ENCODE measurements around the gene NRXN3.
"Not testable (repeated sequence)": the region's sequence is repeated elsewhere in the genome, so short reads cannot be mapped to it uniquely, and the experiment has no call there.

NRXN3 gene

GRCh38 chr14:78403278-78403815 lies 233.2 kb downstream of the NRXN3 start:
- no peak for DNase-seq (ENCODE audit: low spot score)

- DNase-seq (ENCODE audit: low spot score), result no peak
Observed at GRCh38 chr14:78405079-78405856, 235.1 kb downstream of the NRXN3 start.

- DNase-seq (ENCODE audit: low spot score), result no peak
Observed at GRCh38 chr14:78412475-78412874, 242.3 kb downstream of the NRXN3 start.

GRCh38 chr14:78414172-78414571 lies 244.0 kb downstream of the NRXN3 start:
- DNase-seq (ENCODE audit: low spot score), result no peak

- no peak for DNase-seq (ENCODE audit: low spot score)
Observed at GRCh38 chr14:78417532-78417931, 247.4 kb downstream of the NRXN3 start.

GRCh38 chr14:78424311-78424710 lies 254.1 kb downstream of the NRXN3 start:
- no peak for DNase-seq (ENCODE audit: low spot score)

GRCh38 chr14:78425330-78425729 lies 255.2 kb downstream of the NRXN3 start:
- no peak for DNase-seq (ENCODE audit: low spot score)

- DNase-seq (ENCODE audit: low spot score), result no peak
Observed at GRCh38 chr14:78425782-78426181, 255.6 kb downstream of the NRXN3 start.

- no peak for DNase-seq (ENCODE audit: low spot score)
Observed at GRCh38 chr14:78432046-78432445, 261.9 kb downstream of the NRXN3 start.

GRCh38 chr14:78437448-78437847 lies 267.3 kb downstream of the NRXN3 start:
- DNase-seq (ENCODE audit: low spot score), result not testable (repeated sequence)

GRCh38 chr14:78440356-78440894 lies 270.3 kb downstream of the NRXN3 start:
- no peak for DNase-seq (ENCODE audit: low spot score)

GRCh38 chr14:78443834-78444233 lies 273.7 kb downstream of the NRXN3 start:
- DNase-seq (ENCODE audit: low spot score), result no peak

- DNase-seq (ENCODE audit: low spot score), result no peak
Observed at GRCh38 chr14:78445275-78445674, 275.1 kb downstream of the NRXN3 start.

GRCh38 chr14:78446807-78447206 lies 276.6 kb downstream of the NRXN3 start:
- no peak for DNase-seq (ENCODE audit: low spot score)

- DNase-seq (ENCODE audit: low spot score), result peak; percentile 23
Observed at GRCh38 chr14:78448164-78449094, 278.3 kb downstream of the NRXN3 start.

- DNase-seq (ENCODE audit: low spot score), result no peak
Observed at GRCh38 chr14:78450669-78451318, 280.6 kb downstream of the NRXN3 start.

- no peak for DNase-seq (ENCODE audit: low spot score)
Observed at GRCh38 chr14:78451319-78451695, 281.1 kb downstream of the NRXN3 start.

GRCh38 chr14:78455896-78456435 lies 285.8 kb downstream of the NRXN3 start:
- DNase-seq (ENCODE audit: low spot score), result no peak

GRCh38 chr14:78469947-78470346 lies 299.8 kb downstream of the NRXN3 start:
- no peak for DNase-seq (ENCODE audit: low spot score)

- DNase-seq (ENCODE audit: low spot score), result no peak
Observed at GRCh38 chr14:78479127-78479780, 309.1 kb downstream of the NRXN3 start.

- no peak for DNase-seq (ENCODE audit: low spot score)
Observed at GRCh38 chr14:78484028-78484427, 313.9 kb downstream of the NRXN3 start.

Data from HuH-7.5 (cell line).